Left ventricle myocardium inferior (tissue), 1 donor: Measurements from ENCODE around the gene CCDC187. TPM values are rescaled to one million over a fixed set of nuclear protein-coding genes. Genes with fewer than 3 reads are reported as not detected.
"Not testable (repeated sequence)": the region's sequence is repeated elsewhere in the genome, so short reads cannot be mapped to it uniquely, and the experiment has no call there.

Source experiments
- DNase-seq: peaks from one replicate; pipeline ENCODE4 v3.0.0-alpha.2; 2020
- H3K27ac ChIP-seq: fragments of 200-600 bp; replicated peaks from 2 replicates; pipeline ENCODE4 v1.8.0; 2021
- H3K27me3 ChIP-seq: fragments of 200-600 bp; 2 replicates; pipeline ENCODE4 v1.8.0; 2021; ENCODE audit warnings: low read depth
- H3K36me3 ChIP-seq: fragments of 200-600 bp; 2 replicates; pipeline ENCODE4 v1.8.0; 2021
- H3K4me1 ChIP-seq: fragments of 200-600 bp; 2 replicates; pipeline ENCODE4 v1.8.0; 2021
- H3K4me3 ChIP-seq: fragments of 200-600 bp; 2 replicates; pipeline ENCODE4 v1.8.0; 2021; ENCODE audit warnings: mild to moderate bottlenecking, moderate library complexity
- H3K9me3 ChIP-seq: fragments of 200-600 bp; replicated peaks from 2 replicates; pipeline ENCODE4 v1.8.0; 2021
- intact Hi-C: fragments of 100-400 bp; cut with micrococcal nuclease; formaldehyde crosslinking; loops from one replicate; pipeline ENCODE4 v1.11.0; 2022
- total RNA-seq: library from RNA; stranded (reverse); fragmentation: NEBNext Ultra II Directional; extraction: Animal tissue kit (Norgen Biotek cat#: 25700); gene quantifications from one replicate; pipeline ENCODE4 v1.2.1, GENCODE V29; 2021
- TF ChIP-seq, protein P1 (sequence below): fragments of 200-600 bp; IDR thresholded peaks from 2 replicates; pipeline ENCODE4 v1.8.0; 2021; ENCODE audit warnings: antibody characterized with exemption, mild to moderate bottlenecking, borderline replicate concordance
- donor health status: DM: no; HTN: yes; CAD: no; lungs with severe emphysema.

The CCDC187 gene
- total RNA-seq, 1 donor from 2014 or later = not detected

DNA sequence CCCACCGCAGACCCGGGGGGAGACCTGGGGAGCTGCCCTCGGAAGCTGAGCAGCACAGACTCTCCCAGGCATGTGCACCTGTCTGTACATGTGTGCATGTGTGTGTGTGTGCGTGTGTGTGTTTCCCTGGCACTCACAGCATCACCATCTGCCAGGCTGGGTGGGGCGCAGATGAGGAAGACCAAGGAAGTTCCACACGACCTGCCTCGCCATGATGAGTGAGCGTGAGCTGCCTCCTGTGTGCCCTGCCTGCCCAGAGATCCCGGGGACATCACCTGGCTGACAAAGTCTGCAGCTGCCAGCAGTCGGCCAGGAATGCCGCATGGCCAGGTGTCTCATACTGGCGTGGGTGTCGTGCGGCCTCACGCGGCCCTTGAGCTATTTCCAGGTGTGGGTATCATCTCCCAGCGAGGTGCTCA, 19.5 kb upstream of the CCDC187 start:
- intact Hi-C loops = no loop called here
- TF ChIP-seq, protein P1, sequence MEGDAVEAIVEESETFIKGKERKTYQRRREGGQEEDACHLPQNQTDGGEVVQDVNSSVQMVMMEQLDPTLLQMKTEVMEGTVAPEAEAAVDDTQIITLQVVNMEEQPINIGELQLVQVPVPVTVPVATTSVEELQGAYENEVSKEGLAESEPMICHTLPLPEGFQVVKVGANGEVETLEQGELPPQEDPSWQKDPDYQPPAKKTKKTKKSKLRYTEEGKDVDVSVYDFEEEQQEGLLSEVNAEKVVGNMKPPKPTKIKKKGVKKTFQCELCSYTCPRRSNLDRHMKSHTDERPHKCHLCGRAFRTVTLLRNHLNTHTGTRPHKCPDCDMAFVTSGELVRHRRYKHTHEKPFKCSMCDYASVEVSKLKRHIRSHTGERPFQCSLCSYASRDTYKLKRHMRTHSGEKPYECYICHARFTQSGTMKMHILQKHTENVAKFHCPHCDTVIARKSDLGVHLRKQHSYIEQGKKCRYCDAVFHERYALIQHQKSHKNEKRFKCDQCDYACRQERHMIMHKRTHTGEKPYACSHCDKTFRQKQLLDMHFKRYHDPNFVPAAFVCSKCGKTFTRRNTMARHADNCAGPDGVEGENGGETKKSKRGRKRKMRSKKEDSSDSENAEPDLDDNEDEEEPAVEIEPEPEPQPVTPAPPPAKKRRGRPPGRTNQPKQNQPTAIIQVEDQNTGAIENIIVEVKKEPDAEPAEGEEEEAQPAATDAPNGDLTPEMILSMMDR = no peak
- no peak for DNase-seq

DNA sequence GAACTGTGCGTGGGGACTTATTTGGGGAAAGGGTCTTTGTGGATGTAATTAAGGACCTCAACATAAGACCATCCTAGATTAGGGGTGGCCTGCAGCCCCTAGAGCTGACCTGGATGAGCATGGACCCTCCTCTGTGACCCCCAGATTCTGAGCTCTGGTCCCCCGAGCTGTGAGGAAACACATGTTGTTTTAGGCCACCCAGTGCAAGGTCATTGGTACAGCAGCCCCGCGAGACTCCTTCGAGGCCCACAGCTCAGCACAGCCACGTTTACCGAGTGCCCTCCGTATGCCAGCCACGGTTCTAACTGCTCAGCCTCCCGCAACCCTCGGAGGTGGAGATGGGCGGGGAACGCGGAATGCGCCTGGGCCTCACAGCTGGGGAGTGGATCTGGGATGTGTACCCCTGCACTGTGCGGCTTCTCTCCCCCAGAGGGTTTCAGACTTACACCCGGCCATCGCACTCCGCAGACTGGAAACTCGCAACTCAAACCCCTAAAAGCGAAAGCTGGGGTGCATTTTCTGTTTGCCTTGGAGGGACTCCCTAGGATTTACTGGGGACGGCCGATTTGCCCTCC, 18.9 kb upstream of the CCDC187 start:
- peaks cover 17% of the 10 kb centered on the region for H3K9me3 ChIP-seq
- peaks cover 32% of the 10 kb centered on the region for H3K4me1 ChIP-seq
- no peak for DNase-seq
- no peak overlapping the region for H3K4me3 ChIP-seq
- intact Hi-C loops = no loop called here
- no peaks in the 10 kb centered on the region for H3K27me3 ChIP-seq
- no peaks in the 10 kb centered on the region for H3K36me3 ChIP-seq
- no peak overlapping the region for H3K27ac ChIP-seq
- TF ChIP-seq, protein P1 = no peak

More for the DNA sequence above, 19.5 kb upstream of the CCDC187 start:
- Histone ChIP-seq H3K27ac (no peak overlapping the region), H3K9me3 (peaks cover 17% of the 10 kb centered on the region), H3K36me3 (no peaks in the 10 kb centered on the region), H3K4me1 (peaks cover 37% of the 10 kb centered on the region), H3K4me3 (no peak overlapping the region), H3K27me3 (no peaks in the 10 kb centered on the region)

DNA sequence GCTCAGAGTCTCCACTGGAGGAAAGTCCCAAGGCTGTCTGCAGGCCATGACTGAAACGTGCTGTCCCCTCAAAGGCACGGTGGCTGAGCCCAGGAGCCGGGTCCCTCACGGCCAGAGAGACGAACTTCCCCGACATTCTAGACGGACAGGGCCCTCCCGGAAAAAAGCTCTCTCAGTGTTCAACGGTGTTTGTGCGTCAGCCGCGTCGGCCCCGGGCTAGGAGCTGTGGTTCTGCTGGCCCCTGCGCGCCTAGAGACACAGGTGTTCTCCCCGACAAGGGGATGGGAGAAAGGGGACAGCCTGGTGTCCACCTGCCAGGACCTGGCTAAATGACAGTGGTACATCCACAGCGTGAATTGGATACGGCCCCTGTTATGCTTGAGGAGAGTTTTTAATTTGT, 17.7 kb upstream of the CCDC187 start:
- intact Hi-C loops = no loop called here
- no peak for DNase-seq
- TF ChIP-seq, protein P1 = no peak

DNA sequence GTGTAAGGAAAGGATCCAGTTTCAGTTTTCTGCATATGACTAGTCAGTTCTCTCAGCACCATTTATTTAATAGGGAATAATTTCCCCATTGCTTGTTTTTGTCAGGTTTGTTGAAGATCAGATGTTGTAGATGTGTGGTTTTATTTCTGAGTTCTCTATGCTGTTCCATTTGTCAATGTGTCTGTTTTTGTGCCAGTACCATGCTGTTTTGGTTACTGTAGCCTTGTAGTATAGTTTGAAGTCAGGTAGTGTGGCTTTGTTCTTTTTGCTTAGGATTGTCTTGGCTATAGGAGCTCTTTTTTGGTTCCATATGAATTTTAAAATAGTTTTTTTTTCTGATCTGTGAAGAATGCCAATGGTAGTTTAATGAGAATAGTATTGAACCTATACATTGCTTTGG, 17.1 kb upstream of the CCDC187 start:
- H3K4me3 ChIP-seq, H3K27ac ChIP-seq, H3K27me3 ChIP-seq, H3K36me3 ChIP-seq, intact Hi-C loops, DNase-seq: not testable (repeated sequence)
- Histone ChIP-seq H3K9me3 (peaks cover 17% of the 10 kb centered on the region), H3K4me1 (peaks cover 18% of the 10 kb centered on the region)

More for the DNA sequence above, 17.7 kb upstream of the CCDC187 start:
- peaks cover 17% of the 10 kb centered on the region for H3K9me3 ChIP-seq
- no peak overlapping the region for H3K4me3 ChIP-seq
- H3K27ac ChIP-seq = no peak overlapping the region
- H3K36me3 ChIP-seq = no peaks in the 10 kb centered on the region
- H3K27me3 ChIP-seq = no peaks in the 10 kb centered on the region
- peaks cover 23% of the 10 kb centered on the region for H3K4me1 ChIP-seq

DNA sequence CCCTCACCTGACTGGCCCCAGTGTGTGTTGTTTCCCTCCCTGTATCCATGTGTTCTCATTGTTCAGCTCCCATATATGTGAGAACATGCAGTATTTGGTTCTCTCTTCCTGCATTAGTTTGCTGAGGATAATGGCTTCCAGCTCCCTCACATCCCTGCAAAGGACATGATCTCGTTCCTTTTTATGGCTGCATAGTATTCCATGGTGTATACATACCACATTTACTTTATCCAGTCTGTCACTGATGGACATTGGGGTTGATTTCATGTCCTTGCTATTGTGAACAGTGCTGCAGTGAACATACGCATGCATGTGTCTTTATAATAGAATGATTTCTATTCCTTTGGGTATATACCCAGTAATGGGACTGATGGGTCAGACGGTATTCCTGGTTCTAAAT, 16.1 kb upstream of the CCDC187 start:
- H3K4me1 ChIP-seq, H3K27me3 ChIP-seq, H3K4me3 ChIP-seq, intact Hi-C loops, H3K27ac ChIP-seq, H3K36me3 ChIP-seq, DNase-seq: not testable (repeated sequence)
- H3K9me3 ChIP-seq = peaks cover 26% of the 10 kb centered on the region

DNA sequence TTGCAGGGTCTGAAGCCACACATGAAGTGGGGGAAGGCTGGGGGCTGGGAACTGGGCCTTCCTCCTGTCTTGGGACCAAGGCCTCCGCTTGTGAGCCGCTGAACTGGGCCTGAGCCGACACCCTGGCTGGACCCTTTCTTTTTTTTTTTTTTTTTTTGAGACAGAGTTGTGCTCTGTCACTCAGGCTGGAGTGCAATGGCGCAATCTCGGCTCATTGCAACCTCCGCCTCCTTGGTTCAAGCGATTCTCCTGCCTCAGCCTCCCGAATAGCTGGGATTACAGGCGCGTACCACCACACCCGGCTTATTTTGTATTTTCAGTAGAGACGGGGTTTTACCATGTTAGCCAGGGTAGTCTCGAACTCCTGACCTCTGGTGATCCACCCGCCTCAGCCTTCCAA, 15.3 kb upstream of the CCDC187 start:
- H3K27ac ChIP-seq, H3K27me3 ChIP-seq, H3K36me3 ChIP-seq, H3K4me3 ChIP-seq, DNase-seq, intact Hi-C loops, H3K4me1 ChIP-seq: not testable (repeated sequence)
- peaks cover 32% of the 10 kb centered on the region for H3K9me3 ChIP-seq

DNA sequence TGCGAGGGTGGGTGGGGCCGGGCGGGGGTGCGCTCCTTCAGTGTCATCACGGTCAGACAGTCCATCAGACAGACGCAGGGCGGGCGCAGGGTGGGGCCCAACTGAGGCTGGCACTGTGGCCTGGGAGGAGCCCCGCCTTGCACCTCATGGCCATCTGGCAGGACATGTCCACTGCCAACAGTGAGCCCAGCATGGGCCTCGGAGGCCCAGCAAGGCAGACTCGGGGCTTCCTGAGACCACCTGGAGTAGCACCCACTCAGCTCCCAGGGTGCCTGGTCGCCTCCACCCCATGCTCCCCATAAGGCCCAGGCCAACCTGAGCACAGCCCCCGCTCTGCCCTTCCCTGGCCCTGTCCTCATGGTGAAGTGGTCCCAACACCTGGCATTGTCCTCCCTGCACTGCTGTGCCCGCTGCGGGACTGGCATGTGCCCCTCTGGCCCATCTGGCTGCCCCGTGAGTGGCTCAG, 14.9 kb upstream of the CCDC187 start:
- no peak for DNase-seq
- peaks cover 32% of the 10 kb centered on the region for H3K9me3 ChIP-seq
- no peak overlapping the region for H3K27ac ChIP-seq
- H3K27me3 ChIP-seq = no peaks in the 10 kb centered on the region
- intact Hi-C loops = no loop called here
- no peaks in the 10 kb centered on the region for H3K4me1 ChIP-seq
- H3K4me3 ChIP-seq = no peak overlapping the region
- TF ChIP-seq, protein P1 = no peak
- no peaks in the 10 kb centered on the region for H3K36me3 ChIP-seq
